GM18499 (cell line): ENCODE results near the gene SLC26A9.

Source experiments
- ATAC-seq: cut with Tn5 transposase; IDR thresholded peaks from one replicate; pipeline ENCODE4 v1.9.1; 2021; ENCODE audit warnings: moderate number of reproducible peaks; ENCODE audit not compliant: insufficient read depth, unreplicated experiment

The SLC26A9 gene

GRCh38 chr1:205927676-205928075 is 15.6 kb downstream of the SLC26A9 start:
- ATAC-seq = no peak

- no peak for ATAC-seq
These were observed 16.0 kb downstream of the SLC26A9 start for GRCh38 chr1:205927247-205927646.

GRCh38 chr1:205926636-205927035 is 16.6 kb downstream of the SLC26A9 start:
- ATAC-seq = no peak

- ATAC-seq = no peak
These were observed 17.0 kb downstream of the SLC26A9 start for GRCh38 chr1:205926213-205926612.

GRCh38 chr1:205925736-205926135 is 17.5 kb downstream of the SLC26A9 start:
- no peak for ATAC-seq

- ATAC-seq = no peak
These were observed 18.8 kb downstream of the SLC26A9 start for GRCh38 chr1:205924460-205924790.

- ATAC-seq = no peak
These were observed 19.4 kb downstream of the SLC26A9 start for GRCh38 chr1:205923651-205924459.

GRCh38 chr1:205922806-205923205 is 20.4 kb downstream of the SLC26A9 start:
- ATAC-seq = no peak

- ATAC-seq = no peak
These were observed 20.9 kb downstream of the SLC26A9 start for GRCh38 chr1:205922314-205922713.

GRCh38 chr1:205921570-205921909 is 21.7 kb downstream of the SLC26A9 start:
- ATAC-seq = no peak

- no peak for ATAC-seq
These were observed 22.2 kb downstream of the SLC26A9 start for GRCh38 chr1:205920861-205921569.

GRCh38 chr1:205920159-205920558 is 23.1 kb downstream of the SLC26A9 start:
- no peak for ATAC-seq

GRCh38 chr1:205918955-205919746 is 24.1 kb downstream of the SLC26A9 start:
- ATAC-seq = no peak

GRCh38 chr1:205917466-205918238 is 25.6 kb downstream of the SLC26A9 start:
- ATAC-seq = no peak

- no peak for ATAC-seq
These were observed 26.7 kb downstream of the SLC26A9 start for GRCh38 chr1:205916541-205916940.

GRCh38 chr1:205915354-205915990 is 27.8 kb downstream of the SLC26A9 start:
- no peak for ATAC-seq

GRCh38 chr1:205914730-205915129 is 28.5 kb downstream of the SLC26A9 start:
- no peak for ATAC-seq

GRCh38 chr1:205914155-205914507 is 29.1 kb downstream of the SLC26A9 start:
- no peak for ATAC-seq

- ATAC-seq = no peak
These were observed 29.7 kb downstream of the SLC26A9 start for GRCh38 chr1:205913451-205914154.
